Right atrium auricular region (tissue), 2 donors: Measurements from ENCODE around the gene LIPK. TPM values are rescaled to one million over a fixed set of nuclear protein-coding genes. Genes with fewer than 3 reads are reported as not detected.
A peak's percentile ranks its signal among the peaks of the same experiment; 100 is the strongest.

Source experiments
- DNase-seq: peaks from one replicate; pipeline ENCODE4 v3.0.0-alpha.2; 2019; ENCODE audit warnings: low spot score
- H3K27ac ChIP-seq, 2 donors: fragments of 200-600 bp; sonication (generic); 1 replicate in 1 of 2; 2 replicates in 1 of 2; pipeline ENCODE4 v1.5.1; 2016 to 2019
- H3K27me3 ChIP-seq, 2 donors: fragments of 200-600 bp; sonication (generic); one replicate each; pipeline versions ENCODE4 v1.5.1 to v1.6.0; 2017 to 2019
- H3K36me3 ChIP-seq: fragments of 200-600 bp; sonication (generic); one replicate; pipeline ENCODE4 v1.5.1; 2016
- H3K4me1 ChIP-seq, 2 donors: fragments of 200-600 bp; sonication (generic); one replicate each; pipeline versions ENCODE4 v1.5.1 to v1.6.0; 2017 to 2019
- H3K4me3 ChIP-seq, 2 donors: fragments of 200-600 bp; sonication (generic); 1 replicate in 1 of 2; 2 replicates in 1 of 2; pipeline ENCODE4 v1.5.1; 2017 to 2019; ENCODE audit warnings: mild to moderate bottlenecking in 1 of 2, moderate library complexity in 1 of 2
- H3K9me3 ChIP-seq, 2 donors: fragments of 200-600 bp; sonication (generic); one replicate each; pipeline ENCODE4 v1.5.1; 2019
- CTCF ChIP-seq, 2 donors: fragments of 200-600 bp; sonication (generic); IDR thresholded peaks; one replicate each; pipeline ENCODE4 v1.5.1; 2019; ENCODE audit warnings: antibody characterized with exemption in 2 of 2
- total RNA-seq, 2 donors: library from RNA; depleted of rRNA; stranded (reverse); fragments of >200 nt; gene quantifications; one replicate each; pipeline ENCODE4 v1.1.0, GENCODE V29; 2016

LIPK gene
- total RNA-seq, 2 donors from 2014 or later = not detected

GRCh38 chr10:88744002-88744401 lies 38.0 kb downstream of the LIPK start:
- Histone ChIP-seq H3K4me3 (no peak overlapping the region), H3K4me1 (no peaks in the 10 kb centered on the region), H3K9me3 (peaks cover 0 to 14% of the 10 kb centered on the region in 2 donors), H3K27ac (no peak overlapping the region), H3K36me3 (no peaks in the 10 kb centered on the region), H3K27me3 (no peaks in the 10 kb centered on the region)
- no peak for DNase-seq
- no peak for TF ChIP-seq CTCF (IDR thresholded peaks at IDR 0.05)

- H3K27ac ChIP-seq = no peak overlapping the region
- peaks cover 0 to 18% of the 10 kb centered on the region in 2 donors for H3K9me3 ChIP-seq
- H3K36me3 ChIP-seq = no peaks in the 10 kb centered on the region
- TF ChIP-seq CTCF (IDR thresholded peaks at IDR 0.05) = no peak
- no peak overlapping the region for H3K4me3 ChIP-seq
- no peaks in the 10 kb centered on the region for H3K4me1 ChIP-seq
- H3K27me3 ChIP-seq = no peaks in the 10 kb centered on the region
- no peak for DNase-seq
These were observed 39.6 kb downstream of the LIPK start for GRCh38 chr10:88745633-88746032.

GRCh38 chr10:88754287-88754686 lies 48.2 kb downstream of the LIPK start:
- Histone ChIP-seq H3K4me1 (no peaks in the 10 kb centered on the region), H3K36me3 (no peaks in the 10 kb centered on the region), H3K4me3 (no peak overlapping the region), H3K27me3 (no peaks in the 10 kb centered on the region), H3K9me3 (peaks cover 0 to 1% of the 10 kb centered on the region in 2 donors), H3K27ac (no peak overlapping the region)
- DNase-seq = no peak
- no peak for TF ChIP-seq CTCF (IDR thresholded peaks at IDR 0.05)

- no peak overlapping the region for H3K27ac ChIP-seq
- no peaks in the 10 kb centered on the region for H3K27me3 ChIP-seq
- no peak overlapping the region for H3K4me3 ChIP-seq
- no peaks in the 10 kb centered on the region for H3K4me1 ChIP-seq
- no peaks in the 10 kb centered on the region for H3K9me3 ChIP-seq
- TF ChIP-seq CTCF (IDR thresholded peaks at IDR 0.05) = no peak
- no peak for DNase-seq
- no peaks in the 10 kb centered on the region for H3K36me3 ChIP-seq
These were observed 49.7 kb downstream of the LIPK start for GRCh38 chr10:88755753-88756152.

GRCh38 chr10:88756660-88757059 lies 50.6 kb downstream of the LIPK start:
- TF ChIP-seq CTCF (IDR thresholded peaks at IDR 0.05) = no peak
- Histone ChIP-seq H3K27me3 (no peaks in the 10 kb centered on the region), H3K36me3 (no peaks in the 10 kb centered on the region), H3K4me1 (no peaks in the 10 kb centered on the region), H3K27ac (no peak overlapping the region), H3K4me3 (no peak overlapping the region), H3K9me3 (no peaks in the 10 kb centered on the region)
- DNase-seq = no peak

- H3K9me3 ChIP-seq = no peaks in the 10 kb centered on the region
- no peak for TF ChIP-seq CTCF (IDR thresholded peaks at IDR 0.05)
- no peaks in the 10 kb centered on the region for H3K36me3 ChIP-seq
- no peak within 1 kb of the TSS for H3K27ac ChIP-seq
- no peak within 1 kb of the TSS for H3K4me3 ChIP-seq
- peak; percentile 60 for DNase-seq
- no peaks in the 10 kb centered on the region for H3K27me3 ChIP-seq
- H3K4me1 ChIP-seq = no peaks in the 10 kb centered on the region
These were observed 53.5 kb downstream of the LIPK start, which contains the start of gene LIPN for GRCh38 chr10:88759366-88760101. LIPN (plus strand) TSS chr10:88760020; CDS start chr10:88761406, 1,386 bp downstream.
